GM23338 (cell line): ENCODE results near the gene STX17. TPM values are rescaled to one million over a fixed set of nuclear protein-coding genes. Genes with fewer than 3 reads are reported as not detected.

Source experiments
- ATAC-seq: fragments of 200-7000 bp; cut with Tn5 transposase; 3 replicates; pipeline ENCODE4 v1.9.1; 2020
- DNase-seq: peaks from one replicate; pipeline ENCODE4 v3.0.0-alpha.2; 2015; ENCODE audit warnings: low spot score
- H2AFZ ChIP-seq: fragments of 200-600 bp; sonication (generic); 2 replicates; pipeline ENCODE4 v1.8.0; 2016; ENCODE audit warnings: antibody characterized with exemption, mild to moderate bottlenecking, moderate library complexity
- H3F3A ChIP-seq: fragments of 200-600 bp; sonication (generic); replicated peaks from 2 replicates; pipeline ENCODE4 v1.8.0; 2017; ENCODE audit warnings: antibody characterized with exemption, mixed run types, low read depth
- H3K27ac ChIP-seq: fragments of 200-600 bp; sonication (generic); 2 replicates; pipeline ENCODE4 v1.6.1; 2016; ENCODE audit warnings: low read depth
- H3K27me3 ChIP-seq: fragments of 200-600 bp; sonication (generic); 2 replicates; pipeline ENCODE4 v1.8.0; 2016; ENCODE audit warnings: mild to moderate bottlenecking, mixed run types, moderate library complexity; ENCODE audit not compliant: insufficient read depth
- H3K36me3 ChIP-seq: fragments of 200-600 bp; sonication (generic); 2 replicates; pipeline ENCODE4 v1.8.0; 2016; ENCODE audit warnings: mild to moderate bottlenecking; ENCODE audit not compliant: insufficient read depth
- H3K4me1 ChIP-seq: fragments of 200-600 bp; sonication (generic); 2 replicates; pipeline ENCODE4 v1.8.0; 2016; ENCODE audit warnings: mild to moderate bottlenecking, moderate library complexity; ENCODE audit not compliant: insufficient read depth
- H3K4me2 ChIP-seq: fragments of 200-600 bp; sonication (generic); 2 replicates; pipeline ENCODE4 v1.7.1; 2017; ENCODE audit warnings: mixed run types
- H3K4me3 ChIP-seq: fragments of 200-600 bp; sonication (generic); 2 replicates; pipeline ENCODE4 v1.6.1; 2016; ENCODE audit warnings: mixed run types
- H3K79me2 ChIP-seq: fragments of 200-600 bp; sonication (generic); replicated peaks from 2 replicates; pipeline ENCODE4 v1.8.0; 2017; ENCODE audit warnings: mild to moderate bottlenecking; ENCODE audit not compliant: insufficient read depth
- H3K9me2 ChIP-seq: fragments of 200-600 bp; sonication (generic); 2 replicates; pipeline ENCODE4 v1.8.0; 2017; ENCODE audit not compliant: insufficient read depth
- H4K20me1 ChIP-seq: fragments of 200-600 bp; sonication (generic); replicated peaks from 2 replicates; pipeline ENCODE4 v1.8.0; 2017; ENCODE audit warnings: mild to moderate bottlenecking; ENCODE audit not compliant: insufficient read depth
- H3K27ac Mint-ChIP-seq: 2 replicates; pipeline ENCODE4 v1.8.0; 2020; ENCODE audit warnings: inconsistent platforms, mild to moderate bottlenecking, moderate library complexity, mixed read lengths
- H3K27me3 Mint-ChIP-seq: 3 replicates; pipeline ENCODE4 v1.8.0; 2022; ENCODE audit warnings: low read depth, mild to moderate bottlenecking, moderate library complexity, mixed read lengths, inconsistent platforms; ENCODE audit not compliant: insufficient read depth, poor library complexity
- H3K36me3 Mint-ChIP-seq: 3 replicates; pipeline ENCODE4 v1.8.0; 2021; ENCODE audit warnings: low read depth, mild to moderate bottlenecking, inconsistent platforms, moderate library complexity, mixed read lengths
- H3K4me1 Mint-ChIP-seq: 3 replicates; pipeline ENCODE4 v1.8.0; 2020; ENCODE audit warnings: mild to moderate bottlenecking, inconsistent platforms, mixed read lengths
- H3K4me3 Mint-ChIP-seq: 3 replicates; pipeline ENCODE4 v1.8.0; 2021; ENCODE audit warnings: moderate library complexity, mild to moderate bottlenecking, inconsistent platforms, mixed read lengths
- H3K9me3 Mint-ChIP-seq: 3 replicates; pipeline ENCODE4 v1.8.0; 2020; ENCODE audit warnings: moderate library complexity, mild to moderate bottlenecking, inconsistent platforms, mixed read lengths
- CTCF ChIP-seq, 2 experiments: fragments of 200-600 bp in 1 of 2; sonication (generic) in 1 of 2; conservative IDR thresholded peaks; 2 replicates each; pipeline versions ENCODE4 v1.5.1 to v1.6.1; 2016 to 2017; ENCODE audit warnings: antibody characterized with exemption in 2 of 2, low read depth in 2 of 2, mild to moderate bottlenecking in 2 of 2, moderate library complexity in 1 of 2
- ETS1 ChIP-seq: IDR thresholded peaks from 2 replicates; pipeline ENCODE4 v1.6.1; 2016; ENCODE audit warnings: antibody characterized with exemption
- EZH2 ChIP-seq: fragments of 200-600 bp; sonication (generic); IDR thresholded peaks from one replicate; pipeline ENCODE4 v1.8.0; 2017; ENCODE audit warnings: antibody characterized with exemption, mild to moderate bottlenecking, low read depth; ENCODE audit not compliant: unreplicated experiment
- EZH2phosphoT487 ChIP-seq: fragments of 200-600 bp; sonication (generic); IDR thresholded peaks from one replicate; pipeline ENCODE4 v1.8.1; 2018; ENCODE audit warnings: antibody characterized with exemption; ENCODE audit not compliant: unreplicated experiment
- JUNB ChIP-seq: IDR thresholded peaks from one replicate; pipeline ENCODE4 v1.6.1; 2016; ENCODE audit warnings: antibody characterized with exemption; ENCODE audit not compliant: unreplicated experiment
- polyA plus RNA-seq: library from polyadenylated mRNA; unstranded; fragments of >200 nt; fragmentation: Nextera tagmentation; extraction: Ambion mirVana; gene quantifications from 2 replicates; pipeline ENCODE4 v1.2.1, GENCODE V29; 2016
- total RNA-seq: library from RNA; depleted of rRNA; stranded (reverse); fragments of >200 nt; shearing (Covaris generic); gene quantifications from 2 replicates; pipeline ENCODE4 v1.2.3, GENCODE V29; 2014
- TF ChIP-seq, protein P1 (sequence below): fragments of 250-450 bp; sonication (Bioruptor Pico); IDR thresholded peaks from 2 replicates; pipeline ENCODE4 v1.5.0; 2020; ENCODE audit warnings: mild to moderate bottlenecking, moderate library complexity
- TF ChIP-seq, protein P2 (sequence below): IDR thresholded peaks from one replicate; pipeline ENCODE4 v1.6.1; 2018; ENCODE audit warnings: antibody characterized with exemption; ENCODE audit not compliant: unreplicated experiment

STX17 gene
- total and polyA plus RNA-seq, 2 experiments from 2014 or later = 12.9 to 24.2 TPM

- TF ChIP-seq, protein P1, sequence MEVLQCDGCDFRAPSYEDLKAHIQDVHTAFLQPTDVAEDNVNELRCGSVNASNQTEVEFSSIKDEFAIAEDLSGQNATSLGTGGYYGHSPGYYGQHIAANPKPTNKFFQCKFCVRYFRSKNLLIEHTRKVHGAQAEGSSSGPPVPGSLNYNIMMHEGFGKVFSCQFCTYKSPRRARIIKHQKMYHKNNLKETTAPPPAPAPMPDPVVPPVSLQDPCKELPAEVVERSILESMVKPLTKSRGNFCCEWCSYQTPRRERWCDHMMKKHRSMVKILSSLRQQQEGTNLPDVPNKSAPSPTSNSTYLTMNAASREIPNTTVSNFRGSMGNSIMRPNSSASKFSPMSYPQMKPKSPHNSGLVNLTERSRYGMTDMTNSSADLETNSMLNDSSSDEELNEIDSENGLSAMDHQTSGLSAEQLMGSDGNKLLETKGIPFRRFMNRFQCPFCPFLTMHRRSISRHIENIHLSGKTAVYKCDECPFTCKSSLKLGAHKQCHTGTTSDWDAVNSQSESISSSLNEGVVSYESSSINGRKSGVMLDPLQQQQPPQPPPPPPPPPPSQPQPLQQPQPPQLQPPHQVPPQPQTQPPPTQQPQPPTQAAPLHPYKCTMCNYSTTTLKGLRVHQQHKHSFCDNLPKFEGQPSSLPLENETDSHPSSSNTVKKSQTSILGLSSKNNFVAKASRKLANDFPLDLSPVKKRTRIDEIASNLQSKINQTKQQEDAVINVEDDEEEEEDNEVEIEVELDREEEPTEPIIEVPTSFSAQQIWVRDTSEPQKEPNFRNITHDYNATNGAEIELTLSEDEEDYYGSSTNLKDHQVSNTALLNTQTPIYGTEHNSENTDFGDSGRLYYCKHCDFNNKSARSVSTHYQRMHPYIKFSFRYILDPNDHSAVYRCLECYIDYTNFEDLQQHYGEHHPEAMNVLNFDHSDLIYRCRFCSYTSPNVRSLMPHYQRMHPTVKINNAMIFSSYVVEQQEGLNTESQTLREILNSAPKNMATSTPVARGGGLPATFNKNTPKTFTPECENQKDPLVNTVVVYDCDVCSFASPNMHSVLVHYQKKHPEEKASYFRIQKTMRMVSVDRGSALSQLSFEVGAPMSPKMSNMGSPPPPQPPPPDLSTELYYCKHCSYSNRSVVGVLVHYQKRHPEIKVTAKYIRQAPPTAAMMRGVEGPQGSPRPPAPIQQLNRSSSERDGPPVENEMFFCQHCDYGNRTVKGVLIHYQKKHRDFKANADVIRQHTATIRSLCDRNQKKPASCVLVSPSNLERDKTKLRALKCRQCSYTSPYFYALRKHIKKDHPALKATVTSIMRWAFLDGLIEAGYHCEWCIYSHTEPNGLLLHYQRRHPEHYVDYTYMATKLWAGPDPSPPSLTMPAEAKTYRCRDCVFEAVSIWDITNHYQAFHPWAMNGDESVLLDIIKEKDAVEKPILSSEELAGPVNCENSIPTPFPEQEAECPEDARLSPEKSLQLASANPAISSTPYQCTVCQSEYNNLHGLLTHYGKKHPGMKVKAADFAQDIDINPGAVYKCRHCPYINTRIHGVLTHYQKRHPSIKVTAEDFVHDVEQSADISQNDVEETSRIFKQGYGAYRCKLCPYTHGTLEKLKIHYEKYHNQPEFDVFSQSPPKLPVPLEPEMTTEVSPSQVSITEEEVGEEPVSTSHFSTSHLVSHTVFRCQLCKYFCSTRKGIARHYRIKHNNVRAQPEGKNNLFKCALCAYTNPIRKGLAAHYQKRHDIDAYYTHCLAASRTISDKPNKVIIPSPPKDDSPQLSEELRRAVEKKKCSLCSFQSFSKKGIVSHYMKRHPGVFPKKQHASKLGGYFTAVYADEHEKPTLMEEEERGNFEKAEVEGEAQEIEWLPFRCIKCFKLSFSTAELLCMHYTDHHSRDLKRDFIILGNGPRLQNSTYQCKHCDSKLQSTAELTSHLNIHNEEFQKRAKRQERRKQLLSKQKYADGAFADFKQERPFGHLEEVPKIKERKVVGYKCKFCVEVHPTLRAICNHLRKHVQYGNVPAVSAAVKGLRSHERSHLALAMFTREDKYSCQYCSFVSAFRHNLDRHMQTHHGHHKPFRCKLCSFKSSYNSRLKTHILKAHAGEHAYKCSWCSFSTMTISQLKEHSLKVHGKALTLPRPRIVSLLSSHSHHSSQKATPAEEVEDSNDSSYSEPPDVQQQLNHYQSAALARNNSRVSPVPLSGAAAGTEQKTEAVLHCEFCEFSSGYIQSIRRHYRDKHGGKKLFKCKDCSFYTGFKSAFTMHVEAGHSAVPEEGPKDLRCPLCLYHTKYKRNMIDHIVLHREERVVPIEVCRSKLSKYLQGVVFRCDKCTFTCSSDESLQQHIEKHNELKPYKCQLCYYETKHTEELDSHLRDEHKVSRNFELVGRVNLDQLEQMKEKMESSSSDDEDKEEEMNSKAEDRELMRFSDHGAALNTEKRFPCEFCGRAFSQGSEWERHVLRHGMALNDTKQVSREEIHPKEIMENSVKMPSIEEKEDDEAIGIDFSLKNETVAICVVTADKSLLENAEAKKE (CRISPR knock-in tag) = no peak
- TF ChIP-seq EZH2 = no peak
These were observed 105.8 kb downstream of the STX17 start (continued) for GRCh38 chr9:100012279-100012678.

DNA sequence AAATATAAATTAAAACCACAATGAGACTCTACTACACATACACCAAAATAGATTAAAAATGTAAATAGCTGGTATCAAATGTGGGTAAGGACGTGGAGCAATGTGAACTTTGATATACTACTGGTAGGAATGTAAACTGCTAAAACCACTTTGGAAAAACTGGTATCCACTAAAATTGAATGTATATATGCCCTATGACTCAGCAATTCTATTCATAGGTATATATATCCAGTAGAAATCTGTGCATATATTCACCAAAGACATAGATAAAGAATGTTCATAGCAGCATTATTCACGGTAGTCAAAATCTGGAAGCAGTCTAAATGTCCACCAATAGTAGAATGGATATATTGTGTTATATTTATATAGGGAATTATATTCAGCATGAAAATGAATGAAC is 107.1 kb downstream of the STX17 start:
- no peaks in the 10 kb centered on the region for H3K27me3 ChIP-seq
- no peaks in the 10 kb centered on the region for H4K20me1 ChIP-seq
- H3K4me2 ChIP-seq = no peak overlapping the region
- Mint-ChIP-seq H3K4me3 (no peak overlapping the region), H3K27me3 (peaks cover 4% of the 10 kb centered on the region), H3K27ac (no peak overlapping the region), H3K4me1 (no peaks in the 10 kb centered on the region), H3K9me3 (no peaks in the 10 kb centered on the region), H3K36me3 (no peaks in the 10 kb centered on the region; the same call in 2 of the 3 replicates)
- no peak overlapping the region for H3K4me3 ChIP-seq
- no peak overlapping the region for H2AFZ ChIP-seq
- no peak overlapping the region for H3K27ac ChIP-seq
- ATAC-seq (no peak), DNase-seq (no peak)
- H3K79me2 ChIP-seq = no peaks in the 10 kb centered on the region
- no peaks in the 10 kb centered on the region for H3K9me2 ChIP-seq
- no peaks in the 10 kb centered on the region for H3F3A ChIP-seq
- no peaks in the 10 kb centered on the region for H3K4me1 ChIP-seq
- H3K36me3 ChIP-seq = no peaks in the 10 kb centered on the region
- TF ChIP-seq EZH2phosphoT487 (no peak), EZH2 (no peak), CTCF (conservative IDR thresholded peaks at IDR 0.05; ENCODE audit: low read depth in 2 of 2) (no peak), ETS1 (no peak), JUNB (no peak)
- TF ChIP-seq, protein P2, sequence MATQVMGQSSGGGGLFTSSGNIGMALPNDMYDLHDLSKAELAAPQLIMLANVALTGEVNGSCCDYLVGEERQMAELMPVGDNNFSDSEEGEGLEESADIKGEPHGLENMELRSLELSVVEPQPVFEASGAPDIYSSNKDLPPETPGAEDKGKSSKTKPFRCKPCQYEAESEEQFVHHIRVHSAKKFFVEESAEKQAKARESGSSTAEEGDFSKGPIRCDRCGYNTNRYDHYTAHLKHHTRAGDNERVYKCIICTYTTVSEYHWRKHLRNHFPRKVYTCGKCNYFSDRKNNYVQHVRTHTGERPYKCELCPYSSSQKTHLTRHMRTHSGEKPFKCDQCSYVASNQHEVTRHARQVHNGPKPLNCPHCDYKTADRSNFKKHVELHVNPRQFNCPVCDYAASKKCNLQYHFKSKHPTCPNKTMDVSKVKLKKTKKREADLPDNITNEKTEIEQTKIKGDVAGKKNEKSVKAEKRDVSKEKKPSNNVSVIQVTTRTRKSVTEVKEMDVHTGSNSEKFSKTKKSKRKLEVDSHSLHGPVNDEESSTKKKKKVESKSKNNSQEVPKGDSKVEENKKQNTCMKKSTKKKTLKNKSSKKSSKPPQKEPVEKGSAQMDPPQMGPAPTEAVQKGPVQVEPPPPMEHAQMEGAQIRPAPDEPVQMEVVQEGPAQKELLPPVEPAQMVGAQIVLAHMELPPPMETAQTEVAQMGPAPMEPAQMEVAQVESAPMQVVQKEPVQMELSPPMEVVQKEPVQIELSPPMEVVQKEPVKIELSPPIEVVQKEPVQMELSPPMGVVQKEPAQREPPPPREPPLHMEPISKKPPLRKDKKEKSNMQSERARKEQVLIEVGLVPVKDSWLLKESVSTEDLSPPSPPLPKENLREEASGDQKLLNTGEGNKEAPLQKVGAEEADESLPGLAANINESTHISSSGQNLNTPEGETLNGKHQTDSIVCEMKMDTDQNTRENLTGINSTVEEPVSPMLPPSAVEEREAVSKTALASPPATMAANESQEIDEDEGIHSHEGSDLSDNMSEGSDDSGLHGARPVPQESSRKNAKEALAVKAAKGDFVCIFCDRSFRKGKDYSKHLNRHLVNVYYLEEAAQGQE = no peak
